ENCODE results near the gene GYS1. TPM values are rescaled to one million over a fixed set of nuclear protein-coding genes. Genes with fewer than 3 reads are reported as not detected.

The GYS1 gene
- total RNA-seq, 1 experiment from 2014 or later = 62.7 TPM

DNA sequence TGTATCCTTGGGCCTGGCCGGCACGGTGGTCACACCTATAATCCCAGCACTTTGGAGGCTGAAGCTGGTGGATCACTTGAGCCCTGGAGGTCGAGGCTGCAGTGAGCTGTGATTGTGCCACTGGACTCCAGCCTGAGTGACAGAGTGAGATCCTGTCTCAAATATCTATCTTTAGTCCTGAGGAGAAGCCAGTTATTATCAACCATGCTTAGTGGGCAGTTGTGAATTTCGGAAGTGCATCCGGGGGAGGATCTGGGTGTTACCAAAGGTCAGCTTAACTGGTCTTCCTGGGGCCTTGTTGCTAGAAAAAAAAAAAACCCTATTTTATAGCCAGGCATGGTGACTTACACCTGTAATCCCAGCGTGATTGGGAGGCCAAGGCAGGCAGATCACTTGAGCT lies 50.0 kb downstream of the GYS1 start:
- no peak overlapping the region for H3K27ac Mint-ChIP-seq (ENCODE audit: unreplicated experiment)
- no peaks in the 10 kb centered on the region for H3K27me3 Mint-ChIP-seq (ENCODE audit: insufficient read depth, unreplicated experiment)
- TF ChIP-seq, protein P1, sequence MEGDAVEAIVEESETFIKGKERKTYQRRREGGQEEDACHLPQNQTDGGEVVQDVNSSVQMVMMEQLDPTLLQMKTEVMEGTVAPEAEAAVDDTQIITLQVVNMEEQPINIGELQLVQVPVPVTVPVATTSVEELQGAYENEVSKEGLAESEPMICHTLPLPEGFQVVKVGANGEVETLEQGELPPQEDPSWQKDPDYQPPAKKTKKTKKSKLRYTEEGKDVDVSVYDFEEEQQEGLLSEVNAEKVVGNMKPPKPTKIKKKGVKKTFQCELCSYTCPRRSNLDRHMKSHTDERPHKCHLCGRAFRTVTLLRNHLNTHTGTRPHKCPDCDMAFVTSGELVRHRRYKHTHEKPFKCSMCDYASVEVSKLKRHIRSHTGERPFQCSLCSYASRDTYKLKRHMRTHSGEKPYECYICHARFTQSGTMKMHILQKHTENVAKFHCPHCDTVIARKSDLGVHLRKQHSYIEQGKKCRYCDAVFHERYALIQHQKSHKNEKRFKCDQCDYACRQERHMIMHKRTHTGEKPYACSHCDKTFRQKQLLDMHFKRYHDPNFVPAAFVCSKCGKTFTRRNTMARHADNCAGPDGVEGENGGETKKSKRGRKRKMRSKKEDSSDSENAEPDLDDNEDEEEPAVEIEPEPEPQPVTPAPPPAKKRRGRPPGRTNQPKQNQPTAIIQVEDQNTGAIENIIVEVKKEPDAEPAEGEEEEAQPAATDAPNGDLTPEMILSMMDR (IDR thresholded peaks at IDR 0.05; ENCODE audit: insufficient read depth in 1 of 2, low read depth in 1 of 2, low read length in 1 of 2, severe bottlenecking in 1 of 2, unreplicated experiment in 1 of 2) = no peak
- intact Hi-C loops (cut with micrococcal nuclease; ENCODE audit: unreplicated experiment) = no loop called here
- H3K4me1 Mint-ChIP-seq (ENCODE audit: low read depth, unreplicated experiment) = peaks cover under 1% of the 10 kb centered on the region
- no peaks in the 10 kb centered on the region for H3K27me3 ChIP-seq (replicated peaks; ENCODE audit: control insufficient read depth, insufficient read depth, low read length)
- ChIA-PET CTCF (no interaction called here), POLR2A (no interaction called here)
- no peak overlapping the region for H3K4me3 Mint-ChIP-seq (ENCODE audit: unreplicated experiment)
- peaks cover 2% of the 10 kb centered on the region for H3K9me3 Mint-ChIP-seq (ENCODE audit: unreplicated experiment)
- DNase-seq = no peak
- no peaks in the 10 kb centered on the region; the same call in 1 of the 2 replicates for H3K36me3 ChIP-seq (ENCODE audit: control insufficient read depth, insufficient read depth, low read length)
- no TSS peak for BruUV-seq (replicated peaks)
- no peaks in the 10 kb centered on the region for H3K4me1 ChIP-seq
- H3K9me3 ChIP-seq = peaks cover 32% of the 10 kb centered on the region
- H3K36me3 Mint-ChIP-seq (ENCODE audit: insufficient read depth, unreplicated experiment) = peaks cover 16% of the 10 kb centered on the region
- no peak overlapping the region for H3K4me3 ChIP-seq (ENCODE audit: low read depth, low read length)

DNA sequence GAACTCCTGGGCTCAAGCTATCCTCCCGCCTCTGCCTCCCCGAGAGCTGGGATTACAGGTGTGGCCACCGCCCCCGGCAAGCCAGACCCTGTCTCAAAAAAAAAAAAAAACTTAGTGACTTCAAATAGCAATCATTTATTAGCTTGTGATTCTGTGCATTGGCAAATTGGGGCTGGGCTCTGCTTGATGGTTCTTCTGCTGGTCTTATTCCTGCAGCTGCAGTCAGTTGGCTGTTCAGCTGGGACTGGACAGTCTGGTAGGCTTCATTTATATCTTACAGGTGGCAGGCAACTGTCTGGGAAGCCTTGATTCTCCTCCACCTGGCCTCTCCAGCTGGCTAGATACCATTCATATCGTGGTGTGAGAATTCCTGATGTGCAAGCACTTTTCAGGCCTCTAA lies 52.2 kb downstream of the GYS1 start:
- Mint-ChIP-seq H3K27ac (ENCODE audit: unreplicated experiment) (no peak overlapping the region), H3K36me3 (ENCODE audit: insufficient read depth, unreplicated experiment) (peaks cover 22% of the 10 kb centered on the region), H3K9me3 (ENCODE audit: unreplicated experiment) (peaks cover 9% of the 10 kb centered on the region), H3K4me1 (ENCODE audit: low read depth, unreplicated experiment) (peaks cover 6% of the 10 kb centered on the region), H3K27me3 (ENCODE audit: insufficient read depth, unreplicated experiment) (no peaks in the 10 kb centered on the region), H3K4me3 (ENCODE audit: unreplicated experiment) (no peak overlapping the region)
- POLR2A ChIA-PET = interaction anchor here (0.6 kb wide), 1 partner anchor 8 kb away, joined by 3 read pairs; no protein-coding TSS in a partner anchor
- intact Hi-C loops (cut with micrococcal nuclease; ENCODE audit: unreplicated experiment) = no loop called here
- DNase-seq = no peak
- BruUV-seq (replicated peaks) = no TSS peak
- peaks cover 15% of the 10 kb centered on the region; the same call in 1 of the 2 replicates for H3K9me3 ChIP-seq
- H3K4me3 ChIP-seq (ENCODE audit: low read depth, low read length) = no peak overlapping the region
- CTCF ChIA-PET = no interaction called here
- no peaks in the 10 kb centered on the region for H3K36me3 ChIP-seq (ENCODE audit: control insufficient read depth, insufficient read depth, low read length)
- H3K27me3 ChIP-seq (replicated peaks; ENCODE audit: control insufficient read depth, insufficient read depth, low read length) = no peaks in the 10 kb centered on the region
- TF ChIP-seq, protein P1 (IDR thresholded peaks at IDR 0.05; ENCODE audit: insufficient read depth in 1 of 2, low read depth in 1 of 2, low read length in 1 of 2, severe bottlenecking in 1 of 2, unreplicated experiment in 1 of 2) = no peak
- H3K4me1 ChIP-seq = no peaks in the 10 kb centered on the region

DNA sequence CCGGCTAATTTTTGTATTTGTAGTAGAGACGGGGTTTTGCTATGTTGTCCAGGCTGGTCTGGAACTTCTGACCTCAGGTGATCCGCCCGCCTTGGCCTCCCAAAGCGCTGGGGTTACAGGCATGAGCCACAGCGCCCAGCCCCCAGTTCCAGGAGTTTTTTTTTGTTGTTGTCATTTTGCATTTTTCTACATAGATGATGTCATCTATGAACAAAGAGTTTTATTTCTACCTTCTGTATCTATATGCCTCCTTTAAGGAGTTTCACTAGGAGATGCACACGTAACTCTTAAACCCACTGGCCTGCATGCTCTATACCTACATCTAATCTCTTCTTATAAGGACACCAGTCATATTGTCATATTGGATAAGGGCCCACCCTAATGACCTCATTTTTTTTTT lies 54.9 kb downstream of the GYS1 start:
- Mint-ChIP-seq H3K4me3 (ENCODE audit: unreplicated experiment) (no peak overlapping the region), H3K27me3 (ENCODE audit: insufficient read depth, unreplicated experiment) (no peaks in the 10 kb centered on the region), H3K36me3 (ENCODE audit: insufficient read depth, unreplicated experiment) (peaks cover 27% of the 10 kb centered on the region), H3K4me1 (ENCODE audit: low read depth, unreplicated experiment) (peaks cover 14% of the 10 kb centered on the region), H3K9me3 (ENCODE audit: unreplicated experiment) (peaks cover 9% of the 10 kb centered on the region), H3K27ac (ENCODE audit: unreplicated experiment) (no peak overlapping the region)
- no TSS peak for BruUV-seq (replicated peaks)
- TF ChIP-seq, protein P1 (IDR thresholded peaks at IDR 0.05; ENCODE audit: insufficient read depth in 1 of 2, low read depth in 1 of 2, low read length in 1 of 2, severe bottlenecking in 1 of 2, unreplicated experiment in 1 of 2) = no peak
- intact Hi-C loops (cut with micrococcal nuclease; ENCODE audit: unreplicated experiment) = no loop called here
- H3K9me3 ChIP-seq = peaks cover 15% of the 10 kb centered on the region; the same call in 1 of the 2 replicates
- no peak for DNase-seq
- no peaks in the 10 kb centered on the region for H3K27me3 ChIP-seq (replicated peaks; ENCODE audit: control insufficient read depth, insufficient read depth, low read length)
- H3K4me3 ChIP-seq (ENCODE audit: low read depth, low read length) = no peak overlapping the region
- peaks cover 3% of the 10 kb centered on the region; the same call in 1 of the 2 replicates for H3K4me1 ChIP-seq
- ChIA-PET CTCF (interaction anchor here (0.7 kb wide), 1 partner anchor 32 kb away, joined by 4 read pairs; no protein-coding TSS in a partner anchor), POLR2A (no interaction called here)
- H3K36me3 ChIP-seq (ENCODE audit: control insufficient read depth, insufficient read depth, low read length) = no peaks in the 10 kb centered on the region
